HepG2 (cell line): ENCODE results near the gene LAMA5. TPM values are rescaled to one million over a fixed set of nuclear protein-coding genes. Genes with fewer than 3 reads are reported as not detected.

Experiments used
- AGO1 ChIP-seq: fragments of 200-400 bp; formaldehyde crosslinking; IDR thresholded peaks from 2 replicates; pipeline ENCODE4 v1.6.1; 2017; ENCODE audit warnings: mild to moderate bottlenecking, low read depth, low read length, moderate library complexity; ENCODE audit not compliant: poor library complexity, severe bottlenecking
- ARHGAP35 ChIP-seq: sonication (generic); formaldehyde crosslinking; IDR thresholded peaks from 2 replicates; pipeline ENCODE4 v1.9.0; 2022; ENCODE audit warnings: mild to moderate bottlenecking, inconsistent platforms, moderate library complexity, missing genetic modification reagents, borderline replicate concordance
- HDAC2 ChIP-seq: sonication (generic); formaldehyde crosslinking; IDR thresholded peaks from 2 replicates; pipeline ENCODE4 v1.4.0; 2020; ENCODE audit warnings: missing genetic modification reagents
- IKZF1 ChIP-seq: fragments of 450-650 bp; IDR thresholded peaks from 2 replicates; pipeline ENCODE4 v1.7.1; 2016
- KLF11 ChIP-seq: IDR thresholded peaks from 2 replicates; pipeline ENCODE4 v1.6.1; 2016; ENCODE audit warnings: missing compliant biosample characterization
- PCBP1 ChIP-seq: fragments of 200-400 bp; formaldehyde crosslinking; IDR thresholded peaks from 2 replicates; pipeline ENCODE4 v1.6.1; 2017; ENCODE audit warnings: mild to moderate bottlenecking, low read depth, low read length, borderline replicate concordance
- PPARG ChIP-seq: conservative IDR thresholded peaks from 2 replicates; pipeline ENCODE4 v1.6.1; 2016; ENCODE audit warnings: missing biosample characterization, missing genetic modification reagents
- SRSF1 ChIP-seq: fragments of 200-400 bp; formaldehyde crosslinking; optimal IDR thresholded peaks from 2 replicates; pipeline ENCODE3; 2017; ENCODE audit warnings: mild to moderate bottlenecking, low read depth, low read length, moderate library complexity
- TARDBP ChIP-seq: sonication (generic); formaldehyde crosslinking; IDR thresholded peaks from 2 replicates; pipeline ENCODE4 v1.8.0; 2022; ENCODE audit warnings: mild to moderate bottlenecking, missing genetic modification reagents
- ZBTB42 ChIP-seq: sonication (generic); formaldehyde crosslinking; IDR thresholded peaks from 2 replicates; pipeline ENCODE4 v1.5.0; 2020; ENCODE audit warnings: mild to moderate bottlenecking, missing genetic modification reagents
- ZFY ChIP-seq: sonication (generic); formaldehyde crosslinking; IDR thresholded peaks from 2 replicates; pipeline ENCODE4 v1.4.0; 2020; ENCODE audit warnings: missing genetic modification reagents
- ZNF34 ChIP-seq: sonication (generic); formaldehyde crosslinking; IDR thresholded peaks from 2 replicates; pipeline ENCODE4 v1.4.0; 2020; ENCODE audit warnings: mild to moderate bottlenecking, missing genetic modification reagents, borderline replicate concordance
- ZNF430 ChIP-seq: sonication (generic); formaldehyde crosslinking; IDR thresholded peaks from 2 replicates; pipeline ENCODE4 v1.9.0; 2021; ENCODE audit warnings: mild to moderate bottlenecking, missing genetic modification reagents
- ZNF570 ChIP-seq: sonication (generic); formaldehyde crosslinking; IDR thresholded peaks from 2 replicates; pipeline ENCODE4 v1.4.0; 2020; ENCODE audit warnings: mild to moderate bottlenecking, missing genetic modification reagents, borderline replicate concordance
- ZNF614 ChIP-seq: IDR thresholded peaks from 2 replicates; pipeline ENCODE4 v1.6.1; 2018; ENCODE audit warnings: missing biosample characterization, missing genetic modification reagents, inconsistent platforms, borderline replicate concordance
- ZNF710 ChIP-seq: sonication (generic); formaldehyde crosslinking; IDR thresholded peaks from 2 replicates; pipeline ENCODE4 v1.5.0; 2020; ENCODE audit warnings: mild to moderate bottlenecking, missing genetic modification reagents, borderline replicate concordance
- ZNF839 ChIP-seq: sonication (generic); formaldehyde crosslinking; IDR thresholded peaks from 2 replicates; pipeline ENCODE4 v1.4.0; 2020; ENCODE audit warnings: missing genetic modification reagents, mild to moderate bottlenecking, borderline replicate concordance
- polyA plus RNA-seq, 8 experiments: library from polyadenylated mRNA; depleted of rRNA in 3 of 8; stranded (reverse) in 7 of 8; unstranded in 1 of 8; fragments of >200 nt; fragmentation: Illumina TruSeq in 4 of 8; extraction: Trizol in 4 of 8; gene quantifications; 2 replicates each; pipeline versions ENCODE4 v1.2.1 to v1.2.3, GENCODE V29; 2011 to 2016; ENCODE audit warnings: low read depth in 4 of 8, missing spikeins in 1 of 8, mixed read lengths in 1 of 8; ENCODE audit not compliant: insufficient read depth in 1 of 8
- total RNA-seq, 5 experiments: library from RNA; depleted of rRNA; stranded (reverse); fragments of >200 nt; fragmentation: Illumina TruSeq; extraction: Trizol; gene quantifications; 2 replicates each; pipeline ENCODE4 v1.2.3, GENCODE V29; 2016; ENCODE audit warnings: low read depth in 1 of 5
- TF ChIP-seq, protein P1 (sequence below): sonication (generic); formaldehyde crosslinking; IDR thresholded peaks from 2 replicates; pipeline ENCODE4 v1.4.0; 2020; ENCODE audit warnings: missing genetic modification reagents
- TF ChIP-seq, protein P2 (sequence below): sonication (generic); formaldehyde crosslinking; IDR thresholded peaks from 2 replicates; pipeline ENCODE4 v1.8.1; 2022; ENCODE audit warnings: mild to moderate bottlenecking, missing genetic modification reagents
- TF ChIP-seq, protein P3 (sequence below): sonication (generic); formaldehyde crosslinking; IDR thresholded peaks from 2 replicates; pipeline ENCODE4 v1.9.0; 2022; ENCODE audit warnings: missing genetic modification reagents, mild to moderate bottlenecking, borderline replicate concordance
- TF ChIP-seq, protein P4 (sequence below): sonication (generic); formaldehyde crosslinking; IDR thresholded peaks from 2 replicates; pipeline ENCODE4 v1.8.0; 2023; ENCODE audit warnings: mild to moderate bottlenecking, missing genetic modification reagents

Gene LAMA5
- total and polyA plus RNA-seq, 2 of the 13 experiments (the other 11 are each of a cell fraction or from before 2014, with no cell fraction given), result 21.0 to 44.7 TPM

DNA sequence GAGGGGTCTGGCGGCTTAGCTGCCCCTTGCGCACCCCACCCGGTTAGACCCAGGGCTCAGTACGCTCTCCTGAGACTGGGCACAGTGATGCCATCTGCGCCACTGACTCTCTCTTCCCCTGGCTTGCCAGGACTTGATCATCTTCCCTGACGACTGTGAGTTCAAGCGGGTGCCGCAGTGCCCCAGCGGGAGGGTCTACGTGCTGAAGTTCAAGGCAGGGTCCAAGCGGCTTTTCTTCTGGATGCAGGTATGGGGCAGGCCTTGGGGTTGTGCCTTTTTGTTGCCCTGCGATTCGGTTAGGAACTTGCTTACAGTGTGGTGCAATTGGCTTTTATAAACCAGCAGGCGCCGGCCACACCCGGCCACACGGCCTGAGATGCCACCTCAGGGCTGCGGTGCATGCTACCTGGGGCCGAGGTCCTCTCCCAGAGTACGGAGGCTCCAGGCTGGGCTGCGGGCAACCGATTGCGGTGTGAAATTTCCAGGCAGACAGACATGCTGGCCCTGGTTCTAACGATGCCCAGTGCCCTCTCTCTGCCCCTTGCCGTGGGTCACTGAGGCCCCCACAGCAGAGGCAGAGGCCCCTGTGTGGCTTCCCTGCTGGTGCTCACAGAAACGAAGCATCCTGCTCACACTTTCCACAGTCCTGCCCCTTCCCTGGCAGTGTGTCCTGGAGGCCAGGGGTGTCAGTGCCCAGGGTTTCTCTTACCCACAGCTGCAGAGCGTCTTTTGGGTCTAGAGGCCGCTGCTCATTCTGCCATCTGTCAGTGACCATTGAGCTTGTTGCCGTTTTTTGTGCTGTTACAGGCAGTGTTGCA lies 62.6 kb downstream of the LAMA5 start (continued):
- no peak for TF ChIP-seq PPARG (CRISPR knock-in tag)
- no peak for TF ChIP-seq PCBP1
- TF ChIP-seq ARHGAP35 (CRISPR knock-in tag), result 0 out of 2 replicates have a peak, but pooled peaks have one; percentile 38
- TF ChIP-seq ZFY (CRISPR knock-in tag), result no peak
- TF ChIP-seq, protein P1, sequence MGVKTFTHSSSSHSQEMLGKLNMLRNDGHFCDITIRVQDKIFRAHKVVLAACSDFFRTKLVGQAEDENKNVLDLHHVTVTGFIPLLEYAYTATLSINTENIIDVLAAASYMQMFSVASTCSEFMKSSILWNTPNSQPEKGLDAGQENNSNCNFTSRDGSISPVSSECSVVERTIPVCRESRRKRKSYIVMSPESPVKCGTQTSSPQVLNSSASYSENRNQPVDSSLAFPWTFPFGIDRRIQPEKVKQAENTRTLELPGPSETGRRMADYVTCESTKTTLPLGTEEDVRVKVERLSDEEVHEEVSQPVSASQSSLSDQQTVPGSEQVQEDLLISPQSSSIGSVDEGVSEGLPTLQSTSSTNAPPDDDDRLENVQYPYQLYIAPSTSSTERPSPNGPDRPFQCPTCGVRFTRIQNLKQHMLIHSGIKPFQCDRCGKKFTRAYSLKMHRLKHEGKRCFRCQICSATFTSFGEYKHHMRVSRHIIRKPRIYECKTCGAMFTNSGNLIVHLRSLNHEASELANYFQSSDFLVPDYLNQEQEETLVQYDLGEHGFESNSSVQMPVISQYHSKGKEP (CRISPR knock-in tag), result no peak
- TF ChIP-seq, protein P2, sequence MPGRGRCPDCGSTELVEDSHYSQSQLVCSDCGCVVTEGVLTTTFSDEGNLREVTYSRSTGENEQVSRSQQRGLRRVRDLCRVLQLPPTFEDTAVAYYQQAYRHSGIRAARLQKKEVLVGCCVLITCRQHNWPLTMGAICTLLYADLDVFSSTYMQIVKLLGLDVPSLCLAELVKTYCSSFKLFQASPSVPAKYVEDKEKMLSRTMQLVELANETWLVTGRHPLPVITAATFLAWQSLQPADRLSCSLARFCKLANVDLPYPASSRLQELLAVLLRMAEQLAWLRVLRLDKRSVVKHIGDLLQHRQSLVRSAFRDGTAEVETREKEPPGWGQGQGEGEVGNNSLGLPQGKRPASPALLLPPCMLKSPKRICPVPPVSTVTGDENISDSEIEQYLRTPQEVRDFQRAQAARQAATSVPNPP (CRISPR knock-in tag), result no peak
- TF ChIP-seq ZNF34, result no peak
- TF ChIP-seq TARDBP (CRISPR knock-in tag), result peak; percentile 19; the same call in 1 of the 2 replicates
- no peak for TF ChIP-seq ZNF839 (CRISPR knock-in tag)
- peak; percentile 45 for TF ChIP-seq SRSF1
- TF ChIP-seq AGO1, result no peak
- TF ChIP-seq, protein P3, sequence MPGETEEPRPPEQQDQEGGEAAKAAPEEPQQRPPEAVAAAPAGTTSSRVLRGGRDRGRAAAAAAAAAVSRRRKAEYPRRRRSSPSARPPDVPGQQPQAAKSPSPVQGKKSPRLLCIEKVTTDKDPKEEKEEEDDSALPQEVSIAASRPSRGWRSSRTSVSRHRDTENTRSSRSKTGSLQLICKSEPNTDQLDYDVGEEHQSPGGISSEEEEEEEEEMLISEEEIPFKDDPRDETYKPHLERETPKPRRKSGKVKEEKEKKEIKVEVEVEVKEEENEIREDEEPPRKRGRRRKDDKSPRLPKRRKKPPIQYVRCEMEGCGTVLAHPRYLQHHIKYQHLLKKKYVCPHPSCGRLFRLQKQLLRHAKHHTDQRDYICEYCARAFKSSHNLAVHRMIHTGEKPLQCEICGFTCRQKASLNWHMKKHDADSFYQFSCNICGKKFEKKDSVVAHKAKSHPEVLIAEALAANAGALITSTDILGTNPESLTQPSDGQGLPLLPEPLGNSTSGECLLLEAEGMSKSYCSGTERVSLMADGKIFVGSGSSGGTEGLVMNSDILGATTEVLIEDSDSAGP (CRISPR knock-in tag), result 0 out of 2 replicates have a peak, but pooled peaks have one; percentile 55
- TF ChIP-seq KLF11 (CRISPR knock-in tag), result no peak
- no peak for TF ChIP-seq ZNF570
- TF ChIP-seq HDAC2 (CRISPR knock-in tag), result no peak
- peak; percentile 71; the same call in 1 of the 2 replicates for TF ChIP-seq ZNF430 (CRISPR knock-in tag)
- TF ChIP-seq, protein P4, sequence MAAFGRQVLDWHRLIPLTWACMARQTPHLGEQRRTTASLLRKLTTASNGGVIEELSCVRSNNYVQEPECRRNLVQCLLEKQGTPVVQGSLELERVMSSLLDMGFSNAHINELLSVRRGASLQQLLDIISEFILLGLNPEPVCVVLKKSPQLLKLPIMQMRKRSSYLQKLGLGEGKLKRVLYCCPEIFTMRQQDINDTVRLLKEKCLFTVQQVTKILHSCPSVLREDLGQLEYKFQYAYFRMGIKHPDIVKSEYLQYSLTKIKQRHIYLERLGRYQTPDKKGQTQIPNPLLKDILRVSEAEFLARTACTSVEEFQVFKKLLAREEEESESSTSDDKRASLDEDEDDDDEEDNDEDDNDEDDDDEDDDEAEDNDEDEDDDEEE (CRISPR knock-in tag), result peak; percentile 66
- TF ChIP-seq ZNF710 (CRISPR knock-in tag), result no peak
- peak; percentile 45 for TF ChIP-seq ZBTB42 (CRISPR knock-in tag)
- no peak for TF ChIP-seq IKZF1
- TF ChIP-seq ZNF614 (CRISPR knock-in tag), result no peak
